D721Med (cell line): Measurements from ENCODE around the gene TAOK1.

Experiments used
- DNase-seq: peaks from one replicate; pipeline ENCODE4 v3.0.0; 2011; ENCODE audit warnings: low spot score; ENCODE audit not compliant: insufficient read length
- FAIRE-seq: peaks from 2 replicates; lab custom pipeline; 2011; peaks lifted over from hg19 to GRCh38; lab: Jason Lieb, UNC
- CTCF ChIP-seq: IDR thresholded peaks from 2 replicates; pipeline ENCODE4 v1.5.1; 2012; ENCODE audit warnings: mild to moderate bottlenecking, control low read depth; ENCODE audit not compliant: insufficient read depth; ENCODE audit errors: missing control alignments

Gene TAOK1

GRCh38 chr17:29363716-29364115, 26.4 kb upstream of the TAOK1 start:
- DNase-seq, result no peak
- FAIRE-seq, result no peak
- no peak for TF ChIP-seq CTCF

DNA sequence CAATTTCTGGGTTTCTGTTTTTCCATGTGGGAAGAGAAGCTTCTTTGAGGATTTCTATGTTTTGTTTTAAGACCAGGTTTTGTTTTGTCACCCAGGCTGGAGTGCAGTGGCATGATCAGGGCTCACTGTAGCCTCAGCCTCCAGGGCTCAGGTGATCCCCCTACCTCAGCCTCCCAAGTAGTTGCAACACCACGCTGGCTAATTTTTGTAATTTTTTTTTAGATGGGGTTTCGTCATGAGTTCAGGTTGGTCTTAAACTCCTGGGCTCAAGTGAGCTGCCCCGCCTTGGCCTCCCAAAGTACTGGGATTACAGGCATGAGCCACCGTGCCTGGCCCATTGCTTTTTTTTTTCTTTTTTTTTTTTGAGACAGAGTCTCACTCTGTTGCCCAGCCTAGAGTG, 25.5 kb upstream of the TAOK1 start:
- TF ChIP-seq CTCF, result no peak
- no peak for FAIRE-seq
- no peak for DNase-seq

DNA sequence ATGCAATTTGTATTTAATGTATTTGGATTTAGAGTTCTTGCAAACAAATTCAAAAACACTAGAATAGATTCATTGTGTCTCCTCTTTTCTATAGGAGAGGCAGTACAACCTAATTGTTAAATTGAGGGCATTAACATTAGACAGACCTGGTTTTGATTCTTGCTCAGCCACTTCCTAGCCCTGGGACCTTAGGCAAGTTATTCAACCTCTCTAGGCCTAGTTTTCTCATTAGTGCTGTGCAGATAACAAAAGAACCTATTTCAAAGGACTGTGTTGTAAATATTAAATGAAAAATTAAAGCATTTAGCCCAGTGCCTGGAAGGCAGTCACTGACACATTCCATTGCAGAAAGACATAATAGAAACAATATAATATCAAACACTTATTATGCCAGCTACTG, 22.0 kb upstream of the TAOK1 start:
- DNase-seq, result no peak
- no peak for TF ChIP-seq CTCF
- FAIRE-seq, result no peak

DNA sequence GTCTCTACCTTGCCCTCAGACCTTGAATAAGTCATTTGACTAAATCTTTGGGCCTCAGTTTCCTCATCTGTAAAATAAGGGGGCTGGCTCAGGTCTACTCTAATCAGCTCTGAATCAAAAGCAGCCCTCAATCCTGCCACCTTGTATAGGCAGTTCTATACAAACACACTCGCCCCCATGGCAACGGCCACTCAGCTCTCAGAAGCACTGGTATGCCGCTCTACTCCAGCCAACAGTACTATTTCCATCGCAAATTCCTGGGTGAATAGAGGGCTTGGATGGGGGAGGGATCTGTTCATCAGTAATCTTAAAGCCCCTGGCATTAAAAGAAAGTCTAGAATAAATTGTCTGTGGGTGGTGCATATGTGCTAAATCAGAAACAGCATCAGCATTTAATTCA, 21.2 kb upstream of the TAOK1 start:
- TF ChIP-seq CTCF, result no peak
- DNase-seq (no peak), FAIRE-seq (no peak)

DNA sequence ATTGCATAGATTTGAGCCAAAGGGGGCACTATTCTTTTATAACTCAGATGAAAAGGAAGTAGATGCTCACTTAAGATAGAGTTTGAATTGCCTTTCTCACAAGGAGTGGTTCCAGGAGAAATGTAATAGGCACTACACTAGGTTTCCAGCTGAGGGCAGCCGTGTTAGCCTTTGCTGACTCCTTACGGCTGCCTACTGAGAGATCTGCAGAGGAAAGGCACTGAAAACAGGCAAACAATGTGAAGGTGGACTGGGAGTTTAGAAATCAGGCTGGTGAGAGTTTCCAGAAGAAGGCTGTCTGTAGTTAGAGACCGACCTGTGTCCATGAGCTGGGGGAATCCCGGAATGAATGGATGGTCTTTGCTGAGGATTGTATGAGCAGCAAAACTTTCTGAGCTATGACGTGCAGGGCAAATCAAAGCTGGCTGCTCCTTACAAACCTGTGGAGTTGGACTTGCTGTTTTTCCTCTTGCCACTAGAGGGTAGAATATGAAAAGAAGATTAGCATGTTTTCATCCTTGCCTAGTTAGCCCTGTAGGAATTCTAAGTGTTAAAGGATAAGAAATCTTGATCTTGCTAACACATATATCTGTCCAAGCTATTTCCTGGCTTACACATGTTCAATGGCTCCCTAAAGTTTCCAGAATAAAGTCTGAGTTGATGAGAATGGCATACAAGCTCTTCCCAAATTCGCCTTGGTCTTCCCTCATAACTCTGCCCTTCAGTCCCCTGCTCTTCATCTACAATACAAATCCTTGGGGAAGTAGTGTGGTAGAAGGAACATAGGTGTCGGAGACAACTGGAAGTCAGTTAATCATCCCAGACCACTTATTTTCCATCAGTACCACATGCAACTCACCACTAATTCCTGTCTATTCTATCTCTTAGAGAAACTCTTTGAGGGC, 20.1 kb upstream of the TAOK1 start:
- TF ChIP-seq CTCF, result peak; percentile 98
- DNase-seq (peak; percentile 68), FAIRE-seq (peak; percentile 97)

DNA sequence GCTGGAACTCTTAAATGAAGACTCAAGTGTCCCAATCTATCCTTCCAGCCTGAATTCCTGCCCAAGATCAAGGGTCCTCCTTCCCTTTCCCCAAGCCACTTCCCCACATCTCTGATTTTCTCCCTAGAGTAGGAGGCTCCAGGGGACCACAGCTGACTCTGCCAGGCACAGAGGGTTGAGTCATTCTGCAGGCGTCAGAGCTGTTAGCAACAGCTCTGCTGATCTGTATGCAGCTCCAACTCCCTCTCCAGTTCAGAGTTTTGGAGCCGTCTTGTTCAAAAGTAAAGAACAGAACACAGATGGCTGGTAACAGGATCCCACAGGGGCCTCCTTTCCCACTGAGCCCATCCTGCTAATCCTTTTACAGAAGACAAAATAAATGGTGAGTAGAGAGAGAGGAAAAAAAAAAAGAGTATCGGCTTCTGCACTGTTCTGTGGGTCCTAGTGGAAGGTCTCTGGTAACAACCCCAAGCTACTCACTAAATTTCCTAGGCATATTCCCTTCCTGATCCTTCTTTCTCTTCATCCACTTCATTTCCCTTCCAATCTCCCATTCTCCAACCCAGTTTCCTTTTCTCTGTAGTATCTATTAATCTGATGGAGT, 13.4 kb upstream of the TAOK1 start:
- no peak for FAIRE-seq
- no peak for DNase-seq
- no peak for TF ChIP-seq CTCF

GRCh38 chr17:29378500-29378899, 11.7 kb upstream of the TAOK1 start:
- DNase-seq (no peak), FAIRE-seq (no peak)
- TF ChIP-seq CTCF, result no peak
